NCI-H345 treated with DMSO at 0.1 percent for 48 hours (cell line): ENCODE data around the gene NOP16.

Experiments
- DNase-seq: peaks from one replicate; lab custom pipeline; 2025; ENCODE audit not compliant: unreplicated experiment; lab: John Stamatoyannopoulos, UW

The NOP16 gene

DNA sequence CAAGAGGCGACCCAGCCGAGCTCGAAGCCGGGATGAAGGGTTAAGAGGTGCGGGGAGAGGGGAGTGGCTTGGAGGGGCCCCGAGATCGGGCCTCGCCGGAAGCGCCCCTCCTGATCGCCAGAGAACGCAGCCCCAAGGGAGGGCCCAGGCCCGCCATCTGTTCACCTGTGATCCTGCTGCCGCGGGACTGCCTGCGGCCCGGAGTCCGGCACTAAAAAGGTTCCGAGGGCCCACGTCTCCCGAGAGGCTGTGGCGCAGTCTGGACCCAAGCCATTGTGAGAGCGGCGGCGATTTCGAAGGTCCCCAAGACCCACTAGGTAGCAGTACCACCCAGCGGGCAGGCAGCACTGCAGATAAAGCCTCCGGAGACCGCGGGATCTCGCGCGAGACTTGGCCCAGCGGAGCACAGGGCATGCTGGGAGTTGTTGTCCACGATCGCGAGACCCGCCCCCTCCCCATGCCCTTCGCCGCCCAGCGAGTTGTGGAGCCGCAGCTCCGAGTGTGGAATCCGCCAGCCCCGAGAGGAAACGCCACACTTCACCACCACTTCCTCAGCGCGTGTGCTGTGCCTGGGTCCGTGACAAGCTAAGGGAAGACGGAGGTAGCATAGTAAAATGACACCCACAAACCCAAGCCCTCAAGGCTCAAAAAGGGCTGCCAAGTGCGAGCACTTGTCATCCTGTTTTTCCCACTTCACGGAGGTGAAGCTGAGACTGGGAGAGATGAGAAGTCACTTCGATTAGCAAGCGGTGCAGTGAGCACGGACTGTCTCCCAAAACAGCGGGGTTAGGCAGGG is 26.8 kb downstream of the NOP16 start, which contains the start of gene KIAA1191:
Gene KIAA1191 (minus strand): TSS at position 328 of the 796 bp plus-strand sequence. CDS start 2,256 bp downstream, outside the sequence.
- DNase-seq, result peak; percentile 76

DNA sequence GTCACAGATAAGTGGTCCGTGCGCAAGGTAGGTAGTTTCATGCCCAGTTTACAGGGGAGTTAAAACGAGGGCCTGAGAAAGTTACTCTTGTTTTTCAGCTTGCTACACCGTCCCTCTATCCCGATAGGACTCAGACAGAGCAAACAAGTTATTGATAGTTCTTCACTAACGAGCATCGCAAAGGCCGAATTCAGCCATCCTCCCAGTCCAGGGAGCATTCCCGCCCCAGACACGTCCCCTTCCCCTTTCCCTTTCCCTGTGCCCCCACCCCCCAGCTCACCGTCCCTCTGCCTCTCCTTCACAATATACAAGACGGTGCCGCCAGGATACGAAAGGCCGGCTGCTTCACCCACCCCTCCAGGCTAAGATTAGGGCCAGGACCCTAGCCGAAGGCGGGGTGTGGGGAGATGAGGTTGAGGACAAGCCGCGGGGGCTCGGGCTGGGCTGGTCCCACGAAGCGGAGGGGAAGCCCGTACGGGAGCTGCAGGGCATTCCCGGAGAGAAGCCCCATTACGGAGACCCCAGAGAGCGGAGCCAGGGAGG is 27.4 kb downstream of the NOP16 start:
- no peak for DNase-seq

DNA sequence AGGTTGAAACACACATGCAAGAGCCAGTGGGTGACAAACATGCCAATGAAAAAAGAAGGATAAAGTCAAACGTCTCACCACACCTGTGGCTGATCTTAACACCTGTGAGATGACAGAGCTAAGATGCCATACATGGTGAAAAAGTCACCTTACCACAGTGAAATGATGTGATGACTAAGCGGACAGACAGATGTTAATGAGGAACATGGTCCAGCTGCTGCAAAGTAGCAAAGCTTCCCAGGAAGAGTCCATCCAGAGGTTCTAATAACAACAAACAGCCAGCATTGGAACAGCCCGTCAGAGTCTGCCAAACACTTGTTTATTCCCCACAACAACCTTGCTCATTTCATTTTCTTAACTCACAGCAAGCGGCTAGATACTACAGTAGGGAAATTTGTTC is 28.7 kb downstream of the NOP16 start:
- no peak for DNase-seq

DNA sequence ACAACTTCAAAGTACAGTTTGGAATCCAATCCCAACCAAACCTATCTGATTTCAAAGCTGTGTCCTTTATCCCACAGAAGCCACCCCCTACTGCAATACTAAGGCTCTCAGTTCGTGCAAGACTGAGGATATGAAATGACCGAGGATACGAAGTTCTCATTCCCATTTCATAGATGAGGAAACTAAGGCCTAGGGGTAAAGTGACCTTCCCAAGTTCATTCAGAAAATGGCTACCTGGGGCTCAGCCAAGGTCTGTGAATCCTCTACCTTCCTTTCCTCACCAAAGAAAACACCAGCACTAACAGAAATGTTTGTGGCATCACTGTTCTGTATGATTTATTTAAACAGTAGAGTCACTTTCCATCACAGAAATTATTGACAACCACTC is 32.2 kb downstream of the NOP16 start:
- DNase-seq, result no peak

DNA sequence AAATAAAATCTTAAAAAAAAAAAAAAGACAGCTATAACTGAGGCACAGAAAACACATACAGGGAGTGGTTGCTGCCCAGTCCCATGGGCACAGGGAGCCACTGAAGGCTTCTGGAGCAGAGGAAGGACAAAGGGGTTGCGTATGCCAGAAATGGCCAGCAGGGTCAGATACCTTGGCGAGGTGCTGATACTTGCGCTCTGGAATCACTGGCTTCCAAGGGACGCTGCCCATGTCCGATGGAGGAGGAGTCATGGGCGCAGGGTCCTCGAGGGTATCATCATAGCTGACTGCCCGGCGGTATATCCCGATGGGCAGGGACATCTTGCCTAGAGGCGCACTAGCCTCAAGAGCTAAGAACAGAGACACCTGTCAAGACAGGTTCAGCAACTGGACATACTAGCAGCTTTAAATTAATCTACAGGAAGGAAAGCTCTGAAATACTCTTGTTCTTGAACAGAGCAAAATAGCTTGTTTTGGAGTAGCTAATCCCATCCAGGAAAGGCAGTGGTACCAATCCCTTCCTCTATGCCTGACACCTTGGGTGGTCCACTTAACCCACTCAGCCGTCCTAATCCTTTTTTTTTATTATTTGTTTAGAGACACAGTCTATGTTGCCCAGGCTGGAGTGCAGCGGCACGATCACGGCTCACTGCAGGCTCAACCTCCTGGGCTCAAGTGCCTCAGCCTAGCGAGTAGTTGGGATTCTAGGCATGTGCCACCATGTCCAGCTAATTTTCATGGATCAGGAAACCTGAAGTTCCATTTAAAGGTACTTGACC is 32.8 kb downstream of the NOP16 start:
- peak; percentile 39 for DNase-seq

DNA sequence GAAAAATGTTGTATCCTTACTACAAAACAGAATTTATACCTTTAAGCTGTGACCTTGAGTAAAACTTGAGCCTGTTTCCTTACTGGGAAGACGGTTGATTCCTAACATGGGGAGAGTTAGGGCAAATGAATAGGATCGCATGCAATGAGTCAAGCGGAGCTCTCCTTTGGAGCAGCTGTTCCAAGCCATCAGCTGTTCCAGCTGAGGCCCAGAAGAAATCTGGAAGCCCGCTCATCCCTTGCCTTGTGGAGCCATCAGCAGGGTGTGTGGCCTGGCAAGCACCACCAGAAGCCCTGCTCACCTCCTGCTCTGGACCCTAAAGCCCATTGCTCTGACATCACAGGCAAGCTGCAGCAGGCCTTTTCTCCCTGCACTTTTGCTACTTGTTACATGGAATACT is 34.9 kb downstream of the NOP16 start:
- DNase-seq, result no peak

DNA sequence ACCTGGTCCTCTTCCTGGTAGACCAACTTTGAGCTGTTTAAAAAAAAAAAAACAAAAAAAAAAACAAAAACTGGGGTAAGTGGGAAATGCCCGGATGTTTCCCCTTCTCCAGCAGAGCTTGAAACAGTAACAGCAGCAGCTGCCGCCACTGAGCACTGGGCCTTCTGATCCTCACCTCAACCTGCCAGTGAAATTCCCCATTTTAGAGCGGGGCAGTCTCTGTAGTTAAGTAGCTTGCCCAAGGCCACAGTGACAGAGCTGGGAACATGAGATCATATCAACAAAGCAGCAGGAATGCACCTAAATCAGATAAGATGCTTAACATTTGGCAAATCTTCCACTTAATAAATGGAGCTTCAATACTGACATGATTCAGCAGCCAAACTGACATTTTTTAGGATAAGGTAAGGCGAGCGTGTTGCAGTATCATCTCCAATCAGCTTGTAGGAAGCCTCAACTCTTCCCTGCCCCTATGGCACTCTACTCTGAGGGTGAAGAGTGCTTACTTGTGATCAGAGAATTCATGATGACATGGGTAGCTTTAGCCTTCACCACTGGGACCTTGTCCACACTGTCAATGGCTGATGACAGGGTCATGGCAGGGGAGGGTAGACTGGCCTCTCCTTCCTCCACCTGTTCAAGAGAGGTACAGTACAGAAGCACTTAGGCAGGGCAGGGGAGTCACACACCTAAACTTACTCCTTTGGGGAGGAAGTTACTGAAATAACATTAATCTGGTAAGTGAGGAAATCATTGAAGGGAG is 36.1 kb downstream of the NOP16 start:
- no peak for DNase-seq

DNA sequence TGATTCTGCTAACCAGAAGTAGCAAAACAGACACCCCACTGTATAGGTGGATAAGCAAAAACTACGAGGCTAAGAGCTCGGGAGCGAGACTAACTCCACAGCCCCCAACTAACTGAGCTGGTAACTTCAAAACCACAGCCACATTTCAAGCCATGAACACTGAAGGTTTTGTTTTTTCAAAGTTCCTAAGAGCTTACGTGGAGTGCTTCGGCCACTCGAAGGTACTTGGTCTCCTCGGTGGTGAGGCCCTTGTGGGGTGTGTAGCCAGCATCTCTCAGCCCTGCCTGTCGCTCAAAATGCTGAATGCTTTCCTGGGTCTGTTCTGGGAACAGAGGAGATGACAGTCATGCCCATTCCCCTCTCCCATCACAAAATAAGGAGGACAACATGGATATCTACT is 38.0 kb downstream of the NOP16 start:
- no peak for DNase-seq

DNA sequence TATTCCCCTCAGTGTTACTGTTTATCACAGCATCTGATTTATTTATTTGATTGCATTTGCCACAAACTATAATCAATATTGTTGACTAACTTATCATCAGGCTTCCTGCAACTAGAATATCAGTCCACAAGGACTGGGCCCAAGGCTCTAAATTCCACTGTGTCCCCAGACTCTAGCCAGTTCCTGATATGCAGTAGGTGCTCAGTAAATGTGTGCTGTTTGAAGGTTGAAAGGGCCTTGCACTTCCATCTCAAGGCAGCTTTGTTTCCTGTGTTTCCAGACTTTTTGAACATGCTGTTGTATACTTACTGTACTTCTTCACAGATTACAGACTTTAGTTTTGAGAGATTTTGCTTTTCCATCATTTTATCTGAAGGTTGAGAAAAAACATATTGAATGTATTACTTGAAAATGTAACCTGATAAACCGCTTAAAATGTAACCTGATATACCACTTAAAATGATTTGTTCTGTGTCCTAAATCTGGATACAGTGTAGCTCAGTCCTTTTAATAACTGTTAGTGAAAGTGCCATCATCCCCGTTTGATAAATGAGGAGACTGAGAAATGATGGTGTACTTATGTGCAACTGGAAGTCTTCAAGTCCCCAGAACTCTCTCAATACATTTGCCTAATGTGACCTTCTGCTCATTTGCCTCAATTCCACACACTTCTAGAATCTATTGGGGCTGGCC is 45.5 kb downstream of the NOP16 start:
- DNase-seq, result no peak

DNA sequence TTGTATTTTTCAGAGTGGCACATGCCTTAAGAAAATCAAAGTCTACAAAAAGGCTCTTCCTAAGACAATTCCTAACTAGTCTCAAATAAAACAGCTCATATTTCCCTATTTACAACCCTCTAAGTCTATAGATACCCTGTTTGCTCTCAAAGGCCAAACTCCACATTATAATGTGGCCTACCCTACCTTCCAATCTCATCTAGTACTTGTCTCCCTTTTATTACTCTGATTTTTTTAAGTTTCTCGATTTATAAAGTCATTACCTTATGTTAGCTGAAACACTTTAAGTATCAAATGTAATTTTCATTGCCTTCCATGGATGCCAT is 46.3 kb downstream of the NOP16 start:
- DNase-seq, result no peak

DNA sequence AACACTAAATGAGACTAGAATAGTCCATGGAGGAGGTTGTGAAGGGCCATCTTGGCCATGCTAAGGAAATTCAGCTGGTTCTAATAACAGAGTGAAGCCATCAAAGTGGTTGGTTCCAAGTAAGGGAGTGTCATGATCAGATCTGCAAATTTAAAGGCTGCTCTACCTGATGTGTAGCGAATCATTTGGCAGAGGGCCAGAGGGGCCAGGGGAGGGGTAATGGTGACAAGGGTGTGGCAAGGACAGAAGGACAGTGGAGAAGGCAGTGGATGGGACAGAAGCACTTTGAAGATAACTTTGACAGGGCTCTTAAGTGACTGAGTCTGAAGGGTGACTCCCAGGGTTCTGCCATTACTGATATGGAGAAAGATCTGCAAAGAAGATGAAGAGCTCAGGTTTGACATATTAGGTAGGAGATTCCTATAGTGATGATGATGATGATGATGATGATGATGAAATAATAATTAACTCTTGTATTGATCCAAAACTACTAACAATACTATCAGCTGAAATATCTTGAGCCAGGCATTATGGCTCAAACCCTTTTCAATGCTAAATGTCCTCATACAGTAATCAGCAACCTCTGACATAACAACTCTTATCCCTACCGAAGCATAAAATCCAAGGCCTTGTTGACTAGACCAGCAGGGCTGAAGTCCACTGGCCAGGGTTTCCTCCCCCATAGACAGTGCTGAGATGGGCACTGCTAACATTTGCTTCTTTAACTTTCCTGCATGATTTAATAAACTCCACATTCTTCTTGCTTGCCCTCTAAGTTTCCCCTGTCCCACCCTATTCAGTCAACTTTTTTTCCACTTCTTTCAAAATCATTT is 46.9 kb downstream of the NOP16 start:
- DNase-seq, result no peak

DNA sequence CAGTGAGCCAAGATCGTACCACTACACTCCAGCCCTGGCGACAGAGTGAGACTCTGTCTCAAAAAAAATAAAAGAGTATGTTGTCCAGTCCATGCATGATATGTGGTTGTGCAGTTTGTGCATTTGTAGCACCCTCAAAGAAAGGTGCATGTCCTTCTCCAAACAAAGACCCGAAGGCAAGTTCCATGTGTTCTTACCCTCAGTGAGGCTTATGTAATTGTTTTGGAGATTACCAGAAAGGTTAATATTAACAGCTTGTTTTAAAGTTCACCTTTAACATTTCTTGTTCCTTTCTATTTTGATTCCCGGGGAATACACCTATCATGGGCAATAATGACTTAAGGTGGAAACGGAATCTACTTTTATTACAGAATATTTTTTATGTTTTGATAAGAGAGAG is 49.1 kb downstream of the NOP16 start:
- DNase-seq, result no peak

DNA sequence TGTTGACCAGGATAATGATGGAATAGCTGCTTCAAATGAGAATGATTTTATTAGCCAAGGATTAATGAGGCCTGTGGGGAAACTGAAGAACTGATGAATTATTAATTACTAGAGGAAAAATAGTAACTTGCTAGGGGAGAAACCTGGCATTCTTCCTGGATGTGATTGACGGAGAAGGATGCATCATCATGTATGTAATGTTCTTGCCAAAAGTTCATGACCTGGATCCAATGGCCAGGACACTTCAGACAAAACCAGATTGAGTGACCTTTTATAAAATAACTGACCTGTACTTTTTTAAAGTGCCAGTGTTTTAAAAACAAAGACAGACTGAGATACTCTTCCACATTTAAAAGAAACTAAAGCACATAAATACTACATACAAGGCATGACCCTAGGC is 50.5 kb downstream of the NOP16 start:
- DNase-seq, result no peak

DNA sequence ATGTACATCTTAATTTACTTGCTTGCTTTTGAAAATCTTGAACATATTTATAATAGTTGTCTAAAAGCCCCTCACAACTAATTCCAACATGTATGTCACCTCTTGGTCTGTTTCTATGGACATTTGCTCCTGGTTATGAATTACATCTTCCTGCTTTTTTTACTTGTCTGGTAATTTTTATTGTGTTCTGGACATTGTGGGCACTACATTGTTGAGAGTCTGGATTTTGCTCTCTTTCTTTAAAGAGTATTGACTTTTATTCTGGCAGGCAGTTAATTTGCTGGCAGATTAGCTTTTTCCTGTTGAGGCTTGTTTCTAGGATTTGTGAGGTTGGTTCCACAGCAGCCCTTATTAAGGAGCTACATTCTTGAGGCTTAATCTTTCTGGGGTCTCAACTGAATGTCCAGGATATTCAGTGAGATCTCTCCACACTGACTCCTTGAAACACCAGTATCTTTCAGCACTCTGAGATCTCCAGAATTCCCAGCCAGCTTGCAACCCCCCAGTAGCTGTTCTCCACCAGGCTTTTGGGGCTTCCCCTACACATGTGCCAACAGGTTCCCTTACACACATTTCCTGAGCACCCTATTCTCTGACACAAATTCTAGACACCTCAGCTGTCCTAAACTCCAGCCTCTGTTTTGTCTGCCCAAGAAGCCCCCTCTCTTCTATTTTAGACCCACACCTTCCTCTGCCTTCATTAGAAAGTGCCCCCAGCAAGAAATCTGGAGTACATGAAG is 54.2 kb downstream of the NOP16 start:
- DNase-seq, result no peak
